HEK293 (cell line): ENCODE results near the gene TNIP3.

Experiments used
- CTCF ChIP-seq: fragments of 450-650 bp; formaldehyde crosslinking; IDR thresholded peaks from 2 replicates; pipeline ENCODE4 v1.5.1; 2016; ENCODE audit warnings: missing biosample characterization, missing genetic modification characterization
- PBX3 ChIP-seq: sonication (generic); formaldehyde crosslinking; IDR thresholded peaks from 2 replicates; pipeline ENCODE4 v1.8.1; 2022; ENCODE audit warnings: mild to moderate bottlenecking, moderate library complexity, missing genetic modification reagents
- PRDM4 ChIP-seq: fragments of 450-650 bp; formaldehyde crosslinking; IDR thresholded peaks from 2 replicates; pipeline ENCODE4 v1.5.1; 2017; ENCODE audit warnings: missing biosample characterization, missing genetic modification characterization
- ZFP37 ChIP-seq: fragments of 450-650 bp; formaldehyde crosslinking; IDR thresholded peaks from 2 replicates; pipeline ENCODE4 v1.5.1; 2016; ENCODE audit warnings: missing biosample characterization, missing genetic modification characterization
- ZNF274 ChIP-seq, 2 experiments: fragments of 200-500 bp in 1 of 2; fragments of 450-650 bp in 1 of 2; sonication (Bioruptor generic) in 1 of 2; formaldehyde crosslinking in 1 of 2; IDR thresholded peaks; 2 replicates each; pipeline versions ENCODE4 v1.5.1 to v1.6.1; 2014 to 2016; ENCODE audit warnings: borderline replicate concordance in 1 of 2, inconsistent platforms in 1 of 2, low read length in 1 of 2, missing biosample characterization in 1 of 2, missing genetic modification characterization in 1 of 2
- ZNF544 ChIP-seq: fragments of 450-650 bp; formaldehyde crosslinking; IDR thresholded peaks from 2 replicates; pipeline ENCODE4 v1.5.0; 2017; ENCODE audit warnings: missing biosample characterization, missing genetic modification characterization

GRCh38 chr4:121182296-121182695, 18.2 kb upstream of the TNIP3 start:
- TF ChIP-seq CTCF (tag by site-specific recombination), result no peak
- TF ChIP-seq ZFP37, result no peak
- no peak for TF ChIP-seq ZNF274 (IDR thresholded peaks at IDR 0.05; ENCODE audit: low read length)
- TF ChIP-seq ZNF274 (tag by site-specific recombination; IDR thresholded peaks at IDR 0.05; ENCODE audit: borderline replicate concordance), result no peak
- TF ChIP-seq ZNF544 (tag by site-specific recombination), result no peak
- no peak for TF ChIP-seq PRDM4 (tag by site-specific recombination)
- TF ChIP-seq PBX3 (CRISPR knock-in tag), result no peak
